NB4 (cell line): ENCODE results near the gene SART3.

Experiments
- DNase-seq: peaks from one replicate; pipeline ENCODE4 v3.0.0; 2010; ENCODE audit warnings: low read depth
- H3K4me3 ChIP-seq: one replicate; pipeline ENCODE4 v1.5.1; 2011; ENCODE audit warnings: mild to moderate bottlenecking, low read depth, low read length, moderate library complexity
- MYC ChIP-seq: IDR thresholded peaks from 2 replicates; pipeline ENCODE4 v1.6.1; 2011; ENCODE audit warnings: low read depth, low read length
- POLR2A ChIP-seq: IDR thresholded peaks from 2 replicates; pipeline ENCODE4 v1.6.1; 2011; ENCODE audit warnings: mild to moderate bottlenecking; ENCODE audit not compliant: insufficient read length; ENCODE audit errors: extremely low read depth
- TF ChIP-seq, protein P1 (sequence below): IDR thresholded peaks from one replicate; pipeline ENCODE4 v1.5.1; 2012; ENCODE audit warnings: low read depth, low read length
- TF ChIP-seq, protein P2 (sequence below): IDR thresholded peaks from 2 replicates; pipeline ENCODE4 v1.6.1; 2011; ENCODE audit warnings: low read depth, low read length

SART3 gene

DNA sequence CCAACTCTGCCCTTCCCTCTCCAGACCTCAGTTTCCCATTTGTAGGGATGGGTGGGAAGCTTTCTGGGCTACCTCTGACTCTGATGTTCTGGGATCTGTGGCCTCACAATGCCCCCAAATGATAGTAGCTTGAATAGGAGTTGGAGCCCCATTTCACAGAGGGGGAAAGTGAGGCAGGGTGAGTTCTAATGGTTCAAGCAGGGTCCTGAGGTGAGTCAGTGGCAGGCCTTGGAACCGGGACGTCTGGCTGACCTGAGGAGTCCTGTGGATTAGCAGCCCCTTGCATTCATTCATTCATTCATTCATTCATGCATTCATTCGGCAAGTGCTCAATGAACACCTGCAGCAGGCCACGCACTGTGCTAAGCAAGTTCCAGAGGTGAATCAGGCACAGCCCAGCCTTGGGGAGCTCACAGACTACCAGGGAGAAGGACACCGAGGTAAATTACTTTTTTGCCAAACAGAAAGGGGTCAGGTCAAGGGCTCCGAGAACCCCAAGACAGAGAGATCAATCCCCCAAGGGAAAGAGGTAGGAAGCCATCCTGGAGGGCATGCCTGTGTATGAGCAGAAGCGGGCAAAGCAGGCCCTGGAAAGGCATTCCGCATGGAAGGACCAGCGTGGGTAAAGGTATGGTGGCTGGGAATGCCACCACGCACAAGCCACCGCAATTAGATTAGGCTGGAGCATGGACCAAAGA, 37.7 kb upstream of the SART3 start:
- TF ChIP-seq, protein P1, sequence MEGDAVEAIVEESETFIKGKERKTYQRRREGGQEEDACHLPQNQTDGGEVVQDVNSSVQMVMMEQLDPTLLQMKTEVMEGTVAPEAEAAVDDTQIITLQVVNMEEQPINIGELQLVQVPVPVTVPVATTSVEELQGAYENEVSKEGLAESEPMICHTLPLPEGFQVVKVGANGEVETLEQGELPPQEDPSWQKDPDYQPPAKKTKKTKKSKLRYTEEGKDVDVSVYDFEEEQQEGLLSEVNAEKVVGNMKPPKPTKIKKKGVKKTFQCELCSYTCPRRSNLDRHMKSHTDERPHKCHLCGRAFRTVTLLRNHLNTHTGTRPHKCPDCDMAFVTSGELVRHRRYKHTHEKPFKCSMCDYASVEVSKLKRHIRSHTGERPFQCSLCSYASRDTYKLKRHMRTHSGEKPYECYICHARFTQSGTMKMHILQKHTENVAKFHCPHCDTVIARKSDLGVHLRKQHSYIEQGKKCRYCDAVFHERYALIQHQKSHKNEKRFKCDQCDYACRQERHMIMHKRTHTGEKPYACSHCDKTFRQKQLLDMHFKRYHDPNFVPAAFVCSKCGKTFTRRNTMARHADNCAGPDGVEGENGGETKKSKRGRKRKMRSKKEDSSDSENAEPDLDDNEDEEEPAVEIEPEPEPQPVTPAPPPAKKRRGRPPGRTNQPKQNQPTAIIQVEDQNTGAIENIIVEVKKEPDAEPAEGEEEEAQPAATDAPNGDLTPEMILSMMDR, result no peak
- TF ChIP-seq POLR2A (no peak), MYC (no peak)
- TF ChIP-seq, protein P2, sequence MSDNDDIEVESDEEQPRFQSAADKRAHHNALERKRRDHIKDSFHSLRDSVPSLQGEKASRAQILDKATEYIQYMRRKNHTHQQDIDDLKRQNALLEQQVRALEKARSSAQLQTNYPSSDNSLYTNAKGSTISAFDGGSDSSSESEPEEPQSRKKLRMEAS, result no peak
- no peak for DNase-seq
- H3K4me3 ChIP-seq, result no peak overlapping the region

DNA sequence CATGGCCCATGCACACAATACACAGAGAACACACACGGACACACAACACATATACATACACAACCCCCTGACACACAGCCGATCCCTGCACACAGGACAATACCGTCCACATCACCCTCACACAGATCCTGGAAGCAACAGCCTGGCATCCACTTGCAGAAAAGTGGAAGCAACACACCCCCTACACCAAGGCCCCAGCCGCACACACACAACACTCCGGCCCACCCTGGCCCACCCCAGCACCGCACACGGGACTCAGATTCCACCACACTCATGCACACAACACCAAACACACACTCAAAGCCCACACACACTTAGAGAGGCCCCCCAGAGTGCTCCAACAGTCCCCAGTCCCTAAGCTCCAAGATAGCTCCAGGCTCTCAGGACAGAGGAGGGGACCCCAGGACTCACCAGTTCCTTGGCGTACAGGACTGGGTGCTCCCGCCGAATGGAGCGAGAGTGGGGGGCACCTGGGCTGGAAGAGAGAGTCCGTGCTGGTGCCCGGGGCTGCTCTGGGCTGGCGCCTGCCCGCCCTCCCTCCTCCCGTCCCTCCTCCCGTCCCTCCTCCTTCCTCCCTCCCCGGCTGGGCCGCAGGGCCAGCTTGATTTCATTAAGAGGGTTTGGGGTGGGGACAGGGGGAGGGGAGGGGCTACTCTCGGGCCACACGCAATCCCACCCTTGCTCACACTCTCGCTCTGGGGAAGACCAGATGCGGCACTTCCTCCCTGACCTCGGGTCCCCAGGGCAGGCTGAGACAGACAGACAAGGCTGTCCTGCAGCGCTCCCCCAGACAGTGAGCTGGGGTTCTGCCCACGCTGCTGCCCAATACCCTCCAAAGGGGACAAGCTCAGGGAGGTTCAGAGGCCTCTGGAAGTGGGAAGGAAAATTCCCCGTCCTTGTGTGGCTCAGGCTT, 36.8 kb upstream of the SART3 start, which contains the start of gene TMEM119:
TMEM119 (minus strand) TSS at position 526 of the 913 bp plus-strand sequence. CDS start 5,701 bp downstream, outside the sequence.
- peak; percentile 84 for DNase-seq
- TF ChIP-seq, protein P1, result no peak
- TF ChIP-seq, protein P2, result no peak
- TF ChIP-seq MYC, result no peak
- no peak for TF ChIP-seq POLR2A
- no peak within 1 kb of the TSS for H3K4me3 ChIP-seq

DNA sequence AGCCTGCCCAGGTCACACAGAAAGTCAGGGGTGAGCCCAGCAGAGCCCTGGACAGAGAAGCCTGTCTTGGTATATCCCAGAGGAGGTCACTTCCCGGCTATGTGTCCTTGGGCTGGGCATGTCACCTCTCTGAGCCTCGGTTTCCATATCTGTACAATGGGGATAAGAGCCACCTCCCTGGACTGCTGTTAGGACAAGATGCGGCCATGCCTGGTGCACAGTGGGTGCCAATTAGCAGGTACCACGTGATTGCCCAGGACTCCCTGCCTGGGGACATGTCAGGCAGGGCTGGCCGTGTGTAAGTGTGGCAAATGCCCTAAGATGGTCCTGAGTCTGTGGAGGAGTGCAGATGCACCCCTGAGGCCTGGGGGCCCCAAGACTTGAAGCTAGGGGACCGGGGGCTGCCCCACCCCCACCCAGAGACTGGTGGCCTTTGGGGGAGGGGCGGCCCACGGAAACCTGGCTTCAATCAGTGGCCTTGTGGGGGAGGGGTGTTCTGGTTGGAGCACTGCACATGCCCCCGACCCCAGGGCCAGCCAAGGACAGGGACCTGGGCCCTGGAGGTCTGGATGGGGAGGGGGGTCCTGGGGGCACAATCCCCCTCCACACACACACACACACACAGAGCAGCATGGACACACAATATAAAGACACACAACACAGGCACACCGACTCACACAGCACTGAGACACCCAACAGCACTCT, 36.0 kb upstream of the SART3 start:
- no peak overlapping the region for H3K4me3 ChIP-seq
- TF ChIP-seq MYC (no peak), POLR2A (no peak)
- TF ChIP-seq, protein P2, result no peak
- TF ChIP-seq, protein P1, result no peak
- DNase-seq, result no peak

DNA sequence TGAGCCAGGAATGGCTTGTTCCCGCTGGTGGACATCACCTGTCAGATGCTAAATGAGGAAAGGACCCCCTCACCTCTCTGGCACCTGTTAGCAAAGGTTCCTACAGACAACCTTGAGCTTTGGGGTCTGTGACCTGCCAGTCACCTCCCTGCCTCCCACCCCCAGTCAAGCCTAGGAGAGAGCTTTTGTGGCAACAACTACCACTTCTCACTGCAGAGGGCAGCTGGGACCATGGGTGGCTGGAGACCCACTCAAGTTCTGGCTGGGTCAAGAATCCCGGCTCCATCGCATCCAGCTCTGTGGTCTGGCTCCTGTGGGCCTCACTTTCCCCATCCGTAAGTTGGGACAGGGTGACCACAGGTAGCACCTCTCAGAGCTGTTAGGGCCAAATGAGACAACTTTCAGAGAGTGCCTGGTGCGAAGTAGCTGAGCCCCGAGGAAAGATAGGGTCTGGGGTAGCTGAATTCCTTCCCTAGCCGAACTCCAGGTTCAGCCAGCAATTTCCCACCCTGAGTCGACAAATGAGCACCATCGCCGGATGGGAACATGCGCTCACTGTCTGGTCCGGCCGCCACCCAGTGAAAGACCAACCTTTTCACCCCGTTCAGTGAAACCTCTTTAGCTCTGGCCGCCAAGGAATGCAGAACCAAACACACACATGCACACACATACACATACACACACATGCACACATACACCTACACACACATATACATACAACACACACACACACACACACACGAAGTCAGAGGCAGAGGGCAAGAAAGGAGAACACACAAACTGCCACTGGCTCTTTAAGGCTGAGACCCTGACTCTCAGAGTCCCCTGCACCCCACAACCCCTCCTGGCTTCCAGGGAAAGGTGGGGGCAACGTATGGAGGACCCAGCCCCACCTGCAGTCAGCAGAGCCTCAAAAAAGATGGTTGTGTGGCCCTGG, 35.0 kb upstream of the SART3 start:
- no peak overlapping the region for H3K4me3 ChIP-seq
- DNase-seq, result no peak
- TF ChIP-seq, protein P1, result no peak
- TF ChIP-seq MYC (no peak), POLR2A (no peak)
- TF ChIP-seq, protein P2, result no peak
